ENCODE measurements around the gene SEC24A. TPM values are rescaled to one million over a fixed set of nuclear protein-coding genes. Genes with fewer than 3 reads are reported as not detected.
"Not testable (repeated sequence)": the region's sequence is repeated elsewhere in the genome, so short reads cannot be mapped to it uniquely, and the experiment has no call there.

The SEC24A gene
- total and polyA plus RNA-seq, 7 donors: 7.2 to 21.0 (median 14.8) TPM

- H3K27ac ChIP-seq: peak overlapping the region; percentile 76 to 81 (median 80)
- TF ChIP-seq POLR2AphosphoS5 (IDR thresholded peaks at IDR 0.05) (no peak), EP300 (IDR thresholded peaks at IDR 0.05) (no peak), POLR2A (IDR thresholded peaks at IDR 0.05) (no peak)
These were observed 109.6 kb downstream of the SEC24A start for GRCh38 chr5:134758176-134758503.

GRCh38 chr5:134758504-134759341 lies 110.1 kb downstream of the SEC24A start, which contains the start of gene DDX46:
Gene DDX46, plus strand, starts transcription at chr5:134758779. Its CDS starts 160 bp downstream, at chr5:134758939.
- intact Hi-C loops (cut with DNase I): loop anchor here (1.0 kb wide), 1 partner anchor 21 kb away; no protein-coding TSS in a partner anchor
- H3K27ac ChIP-seq: peak within 1 kb of the TSS; percentile 76 to 81 (median 80)

More at GRCh38 chr5:134758176-134758503, 109.6 kb downstream of the SEC24A start:
- H3K4me3 ChIP-seq: peak overlapping the region; percentile 58 to 89 (median 72)
- H3K27me3 ChIP-seq: no peaks in the 10 kb centered on the region
- H3K36me3 ChIP-seq: no peaks in the 10 kb centered on the region
- no peaks in the 10 kb centered on the region for H3K9me3 ChIP-seq
- peaks cover 0 to 26% (median 23%) of the 10 kb centered on the region in 4 donors for H3K4me1 ChIP-seq
- 14 to 20% methylated on average over 9 of the region's 9 CpGs for WGBS, 2 donors
- intact Hi-C loops (cut with DNase I): loop anchor here (1.0 kb wide), 1 partner anchor 21 kb away; no protein-coding TSS in a partner anchor
- no peak for DNase-seq

GRCh38 chr5:134767528-134768291 lies 119.1 kb downstream of the SEC24A start:
- H3K4me3 ChIP-seq; H3K4me1 ChIP-seq; H3K27ac ChIP-seq; H3K27me3 ChIP-seq; intact Hi-C loops (cut with DNase I); H3K9me3 ChIP-seq; DNase-seq: not testable (repeated sequence)
- WGBS, 2 donors: 95 to 96% methylated on average over 21 of the region's 21 CpGs
- H3K36me3 ChIP-seq: peaks cover 17 to 88% (median 49%) of the 10 kb centered on the region in 4 donors

More at GRCh38 chr5:134758504-134759341, 110.1 kb downstream of the SEC24A start, which contains the start of gene DDX46:
- peak; percentile 96 for DNase-seq
- no peaks in the 10 kb centered on the region for H3K9me3 ChIP-seq
- peaks cover 0 to 26% (median 23%) of the 10 kb centered on the region in 4 donors for H3K4me1 ChIP-seq
- TF ChIP-seq POLR2A (IDR thresholded peaks at IDR 0.05) (peak; percentile 54 to 62), POLR2AphosphoS5 (IDR thresholded peaks at IDR 0.05) (peak; percentile 46 to 92 (median 84)), EP300 (IDR thresholded peaks at IDR 0.05) (no peak), CTCF (IDR thresholded peaks at IDR 0.05) (peak; percentile 10 to 66 (median 41))
- H3K27me3 ChIP-seq: no peaks in the 10 kb centered on the region
- 0% methylated on average over 73 of the region's 73 CpGs for WGBS, 2 donors
- H3K4me3 ChIP-seq: peak within 1 kb of the TSS; percentile 58 to 89 (median 72)
- H3K36me3 ChIP-seq: peaks cover 0 to under 1% (median 0%) of the 10 kb centered on the region in 4 donors

- Histone ChIP-seq H3K27me3 (no peaks in the 10 kb centered on the region), H3K36me3 (peaks cover 16 to 98% (median 57%) of the 10 kb centered on the region in 4 donors), H3K9me3 (no peaks in the 10 kb centered on the region), H3K4me1 (no peaks in the 10 kb centered on the region), H3K4me3 (no peak overlapping the region), H3K27ac (no peak overlapping the region)
- DNase-seq: no peak
- intact Hi-C loops (cut with DNase I): no loop called here
- WGBS, 2 donors: 85 to 92% methylated on average over 4 of the region's 4 CpGs
- TF ChIP-seq EP300 (IDR thresholded peaks at IDR 0.05) (no peak), POLR2AphosphoS5 (IDR thresholded peaks at IDR 0.05) (no peak), CTCF (IDR thresholded peaks at IDR 0.05) (no peak), POLR2A (IDR thresholded peaks at IDR 0.05) (no peak)
These were observed 120.6 kb downstream of the SEC24A start for GRCh38 chr5:134769206-134769605.

GRCh38 chr5:134772461-134773125 lies 124.0 kb downstream of the SEC24A start:
- DNase-seq: no peak
- H3K36me3 ChIP-seq: peaks cover 8 to 97% (median 52%) of the 10 kb centered on the region in 4 donors
- TF ChIP-seq POLR2A (IDR thresholded peaks at IDR 0.05) (no peak), EP300 (IDR thresholded peaks at IDR 0.05) (no peak), POLR2AphosphoS5 (IDR thresholded peaks at IDR 0.05) (no peak), CTCF (IDR thresholded peaks at IDR 0.05) (no peak)
- no peak overlapping the region for H3K27ac ChIP-seq
- no peak overlapping the region for H3K4me3 ChIP-seq
- intact Hi-C loops (cut with DNase I): loop anchor here (10.0 kb wide), 1 partner anchor 52 kb away; no protein-coding TSS in a partner anchor
- no peaks in the 10 kb centered on the region for H3K27me3 ChIP-seq
- no peaks in the 10 kb centered on the region for H3K9me3 ChIP-seq
- 93% methylated on average over 10 of the region's 10 CpGs for WGBS, 2 donors
- no peaks in the 10 kb centered on the region for H3K4me1 ChIP-seq
